Measurements from ENCODE around the gene DPH3.

Gene DPH3

DNA sequence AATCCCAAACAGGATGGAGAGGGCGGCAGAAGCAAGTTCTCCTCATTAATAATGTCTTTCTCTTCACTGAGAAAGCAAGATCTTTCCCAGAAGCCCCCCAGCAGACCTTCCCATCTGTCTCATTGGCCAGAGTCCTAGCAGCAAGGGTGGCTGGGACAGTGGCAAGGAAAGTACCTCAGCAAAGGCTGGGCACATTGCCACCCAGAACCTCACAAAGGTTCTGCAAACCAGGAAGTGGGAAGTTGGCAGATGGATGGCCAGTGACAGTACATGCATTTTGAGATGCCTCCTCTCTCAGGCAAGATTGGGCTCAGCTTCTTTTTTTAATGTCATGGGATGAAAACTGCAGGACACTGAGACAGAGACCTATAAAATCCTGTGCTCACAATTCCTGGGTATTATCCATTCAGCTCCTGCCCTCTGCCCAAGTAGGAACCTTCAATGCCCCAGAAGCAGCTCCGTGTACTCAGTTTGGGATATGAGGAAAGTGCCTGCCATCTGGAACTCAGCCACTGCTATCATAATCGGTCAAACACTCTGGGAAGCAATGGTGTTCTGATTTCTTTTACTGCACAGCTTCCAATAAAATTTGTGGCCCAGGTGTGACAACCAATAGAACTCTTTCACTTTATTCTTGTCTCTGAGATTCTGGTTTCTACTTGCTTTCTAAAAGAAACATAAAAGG, 25.5 kb downstream of the DPH3 start:
- no peaks in the 10 kb centered on the region for H4K20me1 ChIP-seq
- peak overlapping the region in 5 of 11 experiments; percentile 11 to 79 (median 63); a peak in 8 of 22 replicates for H3K4me2 ChIP-seq
- H3K27ac ChIP-seq: peak overlapping the region in 1 of 11 experiments; percentile 51; a peak in 1 of 22 replicates

DNA sequence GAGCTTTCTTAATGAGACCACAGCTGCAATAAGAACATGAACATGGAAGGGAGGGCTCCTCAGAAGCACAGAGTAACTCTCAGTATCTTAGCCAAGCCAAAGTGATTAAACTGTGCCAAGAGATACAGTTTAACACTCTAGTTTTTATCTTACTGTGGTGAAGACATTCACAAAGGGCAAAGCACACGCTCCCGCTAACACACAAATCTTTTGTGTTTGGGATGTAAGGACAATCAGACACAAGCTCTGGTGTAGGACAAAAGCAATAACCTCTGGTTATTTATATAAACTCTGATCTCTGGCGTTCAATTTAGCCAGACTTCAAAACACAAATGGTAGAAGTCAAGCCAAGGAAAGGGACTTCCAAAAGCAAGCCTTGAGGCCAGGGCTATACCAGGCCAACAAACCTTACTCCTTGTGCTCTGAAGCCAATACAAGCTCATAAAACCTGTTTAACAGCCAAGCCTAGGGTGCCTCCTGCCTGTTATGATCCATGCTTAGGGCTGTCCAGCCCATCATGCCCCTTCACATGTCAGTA, 27.8 kb downstream of the DPH3 start:
- Histone ChIP-seq H3K4me1 (peaks cover 0 to 43% (median 4%) of the 10 kb centered on the region in 10 experiments; a peak in 8 of 20 replicates), H3K27ac (no peak overlapping the region), H3K9ac (no peak overlapping the region), H3K27me3 (no peaks in the 10 kb centered on the region), H4K20me1 (no peaks in the 10 kb centered on the region), H3K4me2 (no peak overlapping the region), H3K9me3 (replicated peaks in 1 of 11) (no peaks in the 10 kb centered on the region), H3K4me3 (no peak overlapping the region), H3K36me3 (no peaks in the 10 kb centered on the region)
- no peak for TF ChIP-seq Cebpa-rat (IDR thresholded peaks at IDR 0.05)

More for the DNA sequence above, 25.5 kb downstream of the DPH3 start:
- Histone ChIP-seq H3K27me3 (no peaks in the 10 kb centered on the region), H3K4me1 (peaks cover 3 to 37% (median 13%) of the 10 kb centered on the region in 10 experiments; a peak in 15 of 20 replicates), H3K4me3 (no peak overlapping the region), H3K36me3 (no peaks in the 10 kb centered on the region), H3K9ac (no peak overlapping the region), H3K9me3 (replicated peaks in 1 of 11) (no peaks in the 10 kb centered on the region)
- no peak for TF ChIP-seq Cebpa-rat (IDR thresholded peaks at IDR 0.05)

DNA sequence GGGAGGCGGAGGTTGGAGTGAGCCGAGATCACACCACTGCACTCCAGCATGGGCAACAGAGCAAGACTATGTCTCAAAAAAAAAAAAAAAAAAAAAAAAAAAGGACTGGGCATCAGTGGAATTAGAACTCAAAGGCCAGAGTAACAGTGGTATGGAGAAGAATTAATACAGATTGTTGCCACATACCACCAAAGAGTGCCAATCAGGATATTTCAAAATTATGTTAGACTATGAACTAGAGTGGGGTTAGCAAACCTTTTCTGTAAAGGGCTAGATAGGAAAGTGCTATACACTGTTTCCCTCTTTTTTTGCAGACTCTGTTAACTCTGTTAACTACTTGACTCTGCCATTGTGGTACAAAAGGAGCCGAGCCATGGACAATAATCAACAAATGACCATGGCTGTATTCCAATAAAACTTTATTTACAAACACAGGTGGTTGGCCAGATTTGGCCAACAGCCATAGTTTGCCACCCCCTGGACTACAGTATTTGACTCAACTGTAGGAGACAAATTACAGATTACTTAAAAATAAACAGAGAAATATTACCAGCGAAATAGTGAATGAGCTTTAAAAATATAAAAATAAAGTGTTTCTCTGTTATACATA, 28.6 kb downstream of the DPH3 start:
- no peak overlapping the region for H3K9ac ChIP-seq
- H3K4me1 ChIP-seq: peaks cover 0 to 41% (median 4%) of the 10 kb centered on the region in 10 experiments; a peak in 8 of 20 replicates
- H3K27me3 ChIP-seq: no peaks in the 10 kb centered on the region
- H3K27ac ChIP-seq: no peak overlapping the region
- no peaks in the 10 kb centered on the region for H4K20me1 ChIP-seq
- no peak overlapping the region for H3K4me2 ChIP-seq
- TF ChIP-seq Cebpa-rat (IDR thresholded peaks at IDR 0.05): no peak
- H3K4me3 ChIP-seq: no peak overlapping the region
- H3K36me3 ChIP-seq: no peaks in the 10 kb centered on the region
- no peaks in the 10 kb centered on the region for H3K9me3 ChIP-seq (replicated peaks in 1 of 11)

DNA sequence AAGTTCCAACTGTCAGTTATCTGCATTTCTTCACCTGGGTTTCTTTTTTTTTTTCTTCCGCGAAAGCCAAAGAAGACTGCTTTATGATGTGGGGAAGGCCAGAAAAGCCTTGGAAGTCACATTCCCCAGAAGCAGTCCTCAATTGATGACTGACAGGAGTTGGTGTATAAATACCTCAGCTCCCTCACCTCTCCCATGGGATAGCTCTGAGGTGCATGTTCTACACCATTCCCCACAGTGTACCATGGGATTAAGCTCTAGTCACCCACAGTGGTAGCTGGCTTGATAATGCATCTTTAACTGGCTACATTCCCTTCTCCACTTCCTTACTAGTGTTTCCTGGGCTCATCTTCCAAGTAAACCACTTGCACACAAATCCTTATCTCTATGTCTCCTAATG, 30.5 kb downstream of the DPH3 start:
- Histone ChIP-seq H3K4me3 (no peak overlapping the region), H4K20me1 (no peaks in the 10 kb centered on the region), H3K9ac (no peak overlapping the region), H3K9me3 (replicated peaks in 1 of 11) (no peaks in the 10 kb centered on the region), H3K4me1 (peaks cover 0 to 23% (median 0%) of the 10 kb centered on the region in 10 experiments; a peak in 8 of 20 replicates), H3K27me3 (no peaks in the 10 kb centered on the region), H3K36me3 (no peaks in the 10 kb centered on the region), H3K4me2 (no peak overlapping the region), H3K27ac (no peak overlapping the region)
- no peak for TF ChIP-seq Cebpa-rat (IDR thresholded peaks at IDR 0.05)

DNA sequence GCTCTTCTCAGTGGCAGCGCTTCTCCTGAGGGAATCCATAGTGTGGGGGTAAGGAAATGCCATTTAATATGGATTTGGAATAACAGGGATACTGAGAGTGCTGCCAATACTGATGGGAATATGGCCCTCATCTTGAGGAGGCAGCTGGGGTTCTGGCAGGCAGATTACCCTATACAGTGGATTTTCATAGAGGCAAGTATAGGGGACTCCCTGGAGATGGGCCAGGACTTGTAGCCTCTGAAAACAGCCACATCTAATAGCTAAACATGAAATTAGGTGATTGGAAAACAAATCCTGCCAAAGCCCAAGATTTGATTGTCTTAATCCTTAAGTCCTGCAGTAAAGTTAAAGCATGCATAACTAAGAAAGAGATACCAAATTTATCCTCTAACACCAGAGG, 30.9 kb downstream of the DPH3 start:
- TF ChIP-seq Cebpa-rat (IDR thresholded peaks at IDR 0.05): no peak
- H4K20me1 ChIP-seq: no peaks in the 10 kb centered on the region
- no peak overlapping the region for H3K27ac ChIP-seq
- H3K4me3 ChIP-seq: no peak overlapping the region
- no peaks in the 10 kb centered on the region for H3K9me3 ChIP-seq (replicated peaks in 1 of 11)
- H3K36me3 ChIP-seq: no peaks in the 10 kb centered on the region
- H3K9ac ChIP-seq: no peak overlapping the region
- H3K27me3 ChIP-seq: no peaks in the 10 kb centered on the region
- peaks cover 0 to 18% (median 0%) of the 10 kb centered on the region in 10 experiments; a peak in 7 of 20 replicates for H3K4me1 ChIP-seq
- H3K4me2 ChIP-seq: peak overlapping the region in 3 of 11 experiments; percentile 7 to 53 (median 49); a peak in 3 of 22 replicates

DNA sequence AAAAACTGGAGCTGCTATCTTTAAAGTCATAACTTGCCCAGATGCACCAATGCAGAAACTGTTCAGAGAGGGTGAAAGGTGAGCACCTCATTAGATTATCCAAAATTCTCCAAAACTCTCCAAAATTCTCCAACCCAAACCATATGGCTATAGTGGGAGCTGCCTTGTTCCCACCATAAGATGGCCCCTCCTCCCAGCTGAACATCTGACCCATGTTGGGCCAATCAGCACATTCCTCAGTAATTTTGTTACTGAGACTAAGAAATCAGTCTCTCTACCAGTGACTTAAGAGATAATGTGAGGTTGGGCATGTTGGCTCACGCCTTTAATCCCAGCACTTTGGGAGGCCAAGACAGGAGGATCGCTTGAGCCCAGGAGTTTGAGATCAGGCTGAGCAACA, 32.8 kb downstream of the DPH3 start:
- Histone ChIP-seq H3K4me1 (peaks cover 0 to 15% (median 0%) of the 10 kb centered on the region in 10 experiments; a peak in 6 of 20 replicates), H3K27ac (no peak overlapping the region)
- TF ChIP-seq Cebpa-rat (IDR thresholded peaks at IDR 0.05): no peak

DNA sequence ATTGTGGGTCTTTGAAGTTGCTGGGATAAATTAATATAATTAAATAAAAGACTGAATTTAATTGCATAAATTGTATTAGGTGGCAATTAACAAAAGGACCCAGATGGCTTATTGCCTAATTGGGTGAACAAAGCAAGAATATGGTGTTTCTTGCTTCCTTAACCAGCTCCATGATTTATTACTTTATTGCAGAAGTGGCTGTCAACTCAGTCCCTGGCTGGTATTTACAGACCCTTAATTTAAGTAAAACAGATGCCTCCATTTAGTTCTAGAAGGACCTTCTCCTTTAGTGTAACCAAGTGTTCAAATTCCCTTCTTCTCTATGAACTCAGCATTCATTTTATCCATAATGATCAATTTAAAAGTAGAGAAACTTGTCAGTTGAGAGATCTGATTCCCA, 35.1 kb downstream of the DPH3 start:
- no peak for TF ChIP-seq Cebpa-rat (IDR thresholded peaks at IDR 0.05)
- Histone ChIP-seq H4K20me1 (no peaks in the 10 kb centered on the region), H3K4me1 (peaks cover 0 to 19% (median 0%) of the 10 kb centered on the region in 10 experiments; a peak in 6 of 20 replicates)

More for the DNA sequence above, 32.8 kb downstream of the DPH3 start:
- H3K9me3 ChIP-seq (replicated peaks in 1 of 11): no peaks in the 10 kb centered on the region
- no peaks in the 10 kb centered on the region for H4K20me1 ChIP-seq
- no peak overlapping the region for H3K4me3 ChIP-seq
- no peaks in the 10 kb centered on the region for H3K36me3 ChIP-seq
- no peak overlapping the region for H3K4me2 ChIP-seq
- no peak overlapping the region for H3K9ac ChIP-seq
- H3K27me3 ChIP-seq: no peaks in the 10 kb centered on the region

DNA sequence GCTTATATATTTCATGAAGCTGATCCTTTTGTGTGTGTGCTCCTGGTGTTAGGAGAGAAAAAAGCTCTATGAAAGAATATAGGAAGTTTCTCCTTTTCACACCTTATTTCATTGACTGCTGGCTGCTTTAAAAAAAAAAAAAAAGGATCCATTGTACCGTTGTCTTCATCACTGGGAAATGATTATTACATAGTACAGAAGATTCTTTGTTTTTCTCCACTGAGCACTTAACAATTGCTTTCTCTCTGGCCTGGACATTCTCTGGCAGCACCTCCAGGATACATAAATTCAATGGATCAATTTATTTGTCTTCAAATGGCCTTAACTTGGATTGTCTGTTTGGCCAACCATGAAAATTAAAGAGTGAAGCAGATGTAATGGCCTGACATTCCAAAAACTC, 37.2 kb downstream of the DPH3 start:
- TF ChIP-seq Cebpa-rat (IDR thresholded peaks at IDR 0.05): no peak
- H3K27me3 ChIP-seq: no peaks in the 10 kb centered on the region
- no peak overlapping the region for H3K9ac ChIP-seq
- H3K4me1 ChIP-seq: peaks cover 0 to 7% (median 0%) of the 10 kb centered on the region in 10 experiments; a peak in 2 of 20 replicates
- no peaks in the 10 kb centered on the region for H4K20me1 ChIP-seq
- H3K4me3 ChIP-seq: no peak overlapping the region
- no peak overlapping the region for H3K4me2 ChIP-seq
- H3K27ac ChIP-seq: no peak overlapping the region
- H3K9me3 ChIP-seq (replicated peaks in 1 of 11): peaks cover 9 to 23% (median 20%) of the 10 kb centered on the region in 11 experiments; a peak in 19 of 22 replicates
- H3K36me3 ChIP-seq: no peaks in the 10 kb centered on the region

More for the DNA sequence above, 35.1 kb downstream of the DPH3 start:
- no peaks in the 10 kb centered on the region for H3K36me3 ChIP-seq
- H3K9me3 ChIP-seq (replicated peaks in 1 of 11): peaks cover 8 to 21% (median 15%) of the 10 kb centered on the region in 11 experiments; a peak in 16 of 22 replicates
- no peak overlapping the region for H3K4me3 ChIP-seq
- no peak overlapping the region for H3K9ac ChIP-seq
- H3K4me2 ChIP-seq: no peak overlapping the region
- no peaks in the 10 kb centered on the region for H3K27me3 ChIP-seq
- H3K27ac ChIP-seq: no peak overlapping the region

DNA sequence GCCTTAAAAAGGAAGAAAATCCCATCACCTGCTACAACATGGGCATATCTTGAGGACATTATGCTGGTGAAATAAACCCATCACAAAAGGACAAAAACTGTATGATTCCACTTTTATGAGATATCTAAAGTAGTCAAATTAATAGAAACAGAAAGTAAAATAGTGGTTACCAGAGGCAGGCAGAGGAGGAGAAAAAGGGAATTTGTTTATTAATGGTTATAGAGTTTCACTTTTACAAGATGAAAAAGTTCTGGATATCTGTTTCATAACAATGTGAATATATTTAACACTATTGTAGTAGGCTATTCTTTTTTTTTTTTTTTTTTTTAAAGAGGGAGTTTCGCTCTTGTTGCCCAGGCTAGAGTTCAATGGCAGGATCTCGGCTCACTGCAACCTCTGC, 40.4 kb downstream of the DPH3 start:
- Histone ChIP-seq H3K27me3 (no peaks in the 10 kb centered on the region), H3K9ac (no peak overlapping the region), H3K36me3 (no peaks in the 10 kb centered on the region), H4K20me1 (no peaks in the 10 kb centered on the region), H3K9me3 (replicated peaks in 1 of 11) (peaks cover 14 to 32% (median 29%) of the 10 kb centered on the region in 11 experiments; a peak in 19 of 22 replicates), H3K27ac (no peak overlapping the region), H3K4me2 (peak overlapping the region in 2 of 11 experiments; percentile 9 to 25; a peak in 1 of 22 replicates), H3K4me3 (no peak overlapping the region), H3K4me1 (peaks cover 0 to 11% (median 6%) of the 10 kb centered on the region in 10 experiments; a peak in 8 of 20 replicates)
- TF ChIP-seq Cebpa-rat (IDR thresholded peaks at IDR 0.05): no peak

Data from BLaER1 treated with 17β-estradiol and CSF1 and Interleukin-3, amounts not matched to agents 10 nM and 100 nM (cell line).